NOMO-1 treated with DMSO at 0.1 percent for 48 hours (cell line): ENCODE data around the gene EXT2.

Experiments used
- DNase-seq: peaks from one replicate; lab custom pipeline; 2025; ENCODE audit not compliant: unreplicated experiment; lab: John Stamatoyannopoulos, UW

Gene EXT2

DNA sequence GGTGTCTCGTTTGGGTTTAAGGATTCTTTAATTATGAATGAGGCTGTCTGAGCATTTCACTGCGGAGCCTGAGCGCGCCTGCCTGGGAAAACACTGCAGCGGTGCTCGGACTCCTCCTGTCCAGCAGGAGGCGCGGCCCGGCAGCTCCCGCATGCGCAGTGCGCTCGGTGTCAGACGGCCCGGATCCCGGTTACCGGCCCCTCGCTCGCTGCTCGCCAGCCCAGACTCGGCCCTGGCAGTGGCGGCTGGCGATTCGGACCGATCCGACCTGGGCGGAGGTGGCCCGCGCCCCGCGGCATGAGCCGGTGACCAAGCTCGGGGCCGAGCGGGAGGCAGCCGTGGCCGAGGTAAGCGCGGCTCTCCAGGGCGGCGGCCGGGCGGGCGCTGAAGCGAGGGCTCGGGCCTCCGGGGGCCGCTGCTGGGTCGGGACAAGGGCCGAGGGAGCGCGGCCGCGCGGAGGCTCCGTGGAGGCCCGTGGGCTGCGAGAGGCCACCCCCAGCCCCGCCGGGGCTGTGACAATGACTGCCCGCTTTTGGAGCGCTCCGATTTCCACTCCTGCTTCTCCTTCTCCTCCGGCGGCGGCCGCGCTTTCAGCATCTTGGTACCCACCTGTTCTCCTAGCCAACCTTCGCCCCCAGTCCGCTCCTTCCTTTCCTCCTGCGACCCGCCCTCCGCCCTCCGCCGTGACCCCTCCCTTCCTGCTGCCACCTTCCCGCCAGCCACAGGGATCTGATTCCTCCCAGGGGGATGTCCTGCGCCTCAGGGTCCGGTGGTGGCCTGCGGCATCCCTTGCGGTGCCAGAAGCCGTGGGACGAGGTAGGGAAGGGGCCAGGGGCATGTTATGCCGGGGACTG is at the start of gene EXT2:
Gene EXT2, plus strand, starts transcription at position 173 of the 854 bp plus-strand sequence. CDS start 12,035 bp downstream, outside the sequence.
- peak; percentile 70 for DNase-seq

DNA sequence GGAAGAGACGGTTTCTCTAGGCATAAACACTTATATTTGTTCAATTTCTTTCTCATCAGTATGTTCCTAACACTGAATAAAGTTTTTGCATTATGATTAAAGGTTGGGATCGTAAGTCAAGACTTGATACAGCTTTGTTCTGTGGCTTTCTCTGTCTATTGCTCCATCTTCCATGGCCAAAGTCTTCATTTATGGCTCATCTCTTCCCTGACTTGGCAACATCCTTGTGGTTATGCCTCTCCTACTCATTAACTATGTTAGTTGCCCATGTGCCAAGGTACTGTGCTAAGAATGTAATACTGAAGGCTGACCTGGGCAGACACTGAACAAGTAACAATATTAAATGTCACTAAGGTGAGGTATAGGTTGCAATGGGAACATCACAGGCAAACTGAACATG is 49.3 kb upstream of the EXT2 start:
- no peak for DNase-seq

DNA sequence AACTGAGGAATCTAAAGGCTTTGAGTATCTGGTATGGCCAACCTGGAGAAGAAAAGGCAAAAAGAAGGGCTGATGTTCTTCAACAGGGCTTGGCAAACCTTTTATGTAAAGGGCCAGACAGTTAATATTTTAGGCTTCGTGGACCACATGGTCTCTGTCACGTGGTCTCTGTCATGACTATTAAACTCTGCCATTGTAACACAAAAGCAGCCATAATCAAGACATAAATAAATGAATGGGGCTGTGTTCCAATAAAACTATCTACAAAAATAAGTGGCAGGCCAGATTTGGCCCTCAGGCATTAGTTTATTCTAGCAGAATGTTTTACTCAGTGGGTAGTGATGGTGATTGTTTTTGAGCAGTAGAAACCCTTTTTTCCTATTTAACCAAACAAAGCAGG is 48.2 kb upstream of the EXT2 start:
- no peak for DNase-seq

DNA sequence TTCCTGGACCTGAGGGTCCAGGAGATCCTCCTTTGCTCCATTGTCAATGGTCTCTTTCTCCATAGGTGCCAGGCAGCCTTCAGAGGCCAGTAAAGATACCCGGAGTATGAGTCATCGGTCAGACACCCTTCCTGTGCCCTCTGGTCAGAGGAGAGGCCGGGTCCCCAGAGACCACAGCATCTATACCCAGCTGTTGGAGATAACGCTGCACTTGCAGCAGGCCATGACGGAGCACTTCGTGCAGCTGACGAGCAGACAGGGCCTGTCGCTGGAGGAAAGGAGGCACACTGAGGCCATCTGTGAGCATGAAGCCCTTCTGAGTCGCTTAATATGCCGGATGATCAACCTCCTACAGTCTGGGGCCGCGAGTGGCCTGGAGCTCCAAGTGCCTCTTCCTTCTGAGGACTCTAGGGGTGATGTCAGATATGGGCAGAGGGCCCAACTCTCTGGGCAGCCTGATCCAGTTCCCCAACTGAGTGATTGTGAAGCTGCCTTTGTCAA is 47.5 kb upstream of the EXT2 start, which contains the start of gene ACCSL:
Gene ACCSL, plus strand, starts transcription at position 51 of the 501 bp plus-strand sequence. Its CDS starts 56 bp downstream, at position 107.
- DNase-seq, result no peak

DNA sequence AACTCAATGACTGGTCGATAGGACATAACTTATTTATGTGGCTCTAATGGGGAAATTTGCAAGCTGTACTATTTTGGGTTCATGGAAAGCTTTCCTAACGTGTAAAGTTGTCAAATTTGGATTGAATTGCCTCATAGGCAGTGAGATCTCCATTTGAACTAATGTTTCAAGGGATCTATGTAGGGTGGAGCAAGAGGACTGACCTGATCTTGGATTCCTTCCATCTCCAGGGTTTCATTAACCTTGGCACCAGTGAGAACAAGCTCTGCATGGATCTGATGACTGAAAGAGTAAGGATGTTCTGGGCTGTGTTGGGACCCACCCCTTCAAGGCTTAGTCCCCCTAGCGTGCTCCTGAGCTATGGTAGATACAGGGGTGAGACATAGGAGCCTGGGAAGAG is 45.6 kb upstream of the EXT2 start:
- no peak for DNase-seq

DNA sequence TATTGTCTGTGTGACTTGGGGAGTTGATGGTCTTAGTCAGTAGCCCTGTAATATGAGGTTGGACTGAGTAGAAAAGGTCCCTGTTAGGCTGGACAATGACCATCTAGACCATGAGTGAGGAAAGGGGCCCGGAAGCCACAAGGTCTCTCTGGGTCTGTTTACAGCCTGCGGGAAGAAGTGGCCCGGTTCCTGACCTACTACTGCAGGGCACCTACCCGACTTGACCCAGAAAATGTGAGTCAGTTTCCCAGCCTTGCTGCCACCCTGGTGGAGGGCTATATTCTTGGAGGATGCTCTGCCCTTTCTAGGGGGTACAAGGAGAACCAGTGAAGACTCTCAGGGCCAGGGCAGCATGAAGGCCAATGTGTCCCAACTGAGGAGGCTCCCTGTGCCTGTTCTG is 44.3 kb upstream of the EXT2 start:
- DNase-seq, result no peak

DNA sequence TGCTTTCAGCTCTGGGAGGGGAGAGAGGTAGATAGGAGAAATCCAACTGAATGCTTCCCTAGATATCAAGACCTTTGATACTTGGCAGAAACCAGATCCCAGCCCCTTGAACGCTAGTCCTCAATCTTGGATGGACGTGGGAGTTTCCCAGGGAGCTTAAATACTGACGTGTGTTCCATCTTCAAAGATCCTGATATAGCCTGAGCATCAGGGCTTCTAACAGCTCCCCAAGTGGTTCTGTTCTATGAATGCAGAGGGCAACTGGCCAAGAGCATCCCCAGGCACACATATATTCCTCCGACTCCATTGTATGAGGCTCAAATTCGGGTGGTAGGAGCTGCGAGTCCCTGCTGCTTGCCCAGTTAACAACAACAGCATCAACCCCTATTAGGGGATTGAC is 38.1 kb upstream of the EXT2 start:
- no peak for DNase-seq

DNA sequence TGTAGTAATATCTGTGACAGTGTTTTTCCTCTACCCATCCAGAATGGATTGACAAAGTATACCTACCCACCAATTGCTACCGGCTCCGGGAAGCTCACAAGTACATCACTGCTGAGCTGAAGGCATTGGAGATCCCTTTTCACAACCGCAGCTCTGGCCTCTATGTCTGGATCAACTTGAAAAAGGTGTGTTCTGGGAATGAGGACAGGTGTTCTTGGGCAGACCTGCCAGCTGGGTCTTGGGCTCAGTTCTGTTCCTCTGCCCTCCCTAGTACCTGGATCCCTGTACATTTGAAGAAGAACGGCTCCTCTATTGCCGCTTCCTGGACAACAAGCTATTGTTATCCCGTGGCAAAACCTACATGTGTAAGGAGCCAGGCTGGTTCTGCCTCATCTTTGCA is 37.2 kb upstream of the EXT2 start:
- DNase-seq, result no peak

DNA sequence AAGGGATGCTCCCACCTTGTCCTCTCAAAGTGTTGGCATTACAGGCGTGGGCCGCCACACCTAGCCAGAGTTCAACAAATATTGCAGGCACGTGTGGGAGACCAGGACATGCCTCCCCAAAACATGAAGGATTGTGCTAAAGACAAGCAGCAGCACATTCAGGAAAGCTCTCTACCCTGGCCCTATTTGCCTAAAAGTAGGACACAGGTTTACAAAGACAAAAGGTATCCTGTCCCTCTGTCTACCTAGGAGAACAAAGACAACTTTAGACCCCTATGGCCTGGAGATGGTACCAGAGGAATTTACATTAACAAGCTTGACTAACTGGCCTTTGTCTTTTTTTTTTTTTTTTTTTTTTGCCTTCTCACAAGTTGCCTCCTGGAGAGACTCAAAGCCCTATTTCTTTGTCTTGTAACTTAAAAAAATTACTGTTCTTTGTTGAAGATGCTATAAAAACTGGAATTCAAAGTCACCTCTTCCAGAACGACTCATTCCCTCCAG is 30.3 kb upstream of the EXT2 start:
- no peak for DNase-seq

DNA sequence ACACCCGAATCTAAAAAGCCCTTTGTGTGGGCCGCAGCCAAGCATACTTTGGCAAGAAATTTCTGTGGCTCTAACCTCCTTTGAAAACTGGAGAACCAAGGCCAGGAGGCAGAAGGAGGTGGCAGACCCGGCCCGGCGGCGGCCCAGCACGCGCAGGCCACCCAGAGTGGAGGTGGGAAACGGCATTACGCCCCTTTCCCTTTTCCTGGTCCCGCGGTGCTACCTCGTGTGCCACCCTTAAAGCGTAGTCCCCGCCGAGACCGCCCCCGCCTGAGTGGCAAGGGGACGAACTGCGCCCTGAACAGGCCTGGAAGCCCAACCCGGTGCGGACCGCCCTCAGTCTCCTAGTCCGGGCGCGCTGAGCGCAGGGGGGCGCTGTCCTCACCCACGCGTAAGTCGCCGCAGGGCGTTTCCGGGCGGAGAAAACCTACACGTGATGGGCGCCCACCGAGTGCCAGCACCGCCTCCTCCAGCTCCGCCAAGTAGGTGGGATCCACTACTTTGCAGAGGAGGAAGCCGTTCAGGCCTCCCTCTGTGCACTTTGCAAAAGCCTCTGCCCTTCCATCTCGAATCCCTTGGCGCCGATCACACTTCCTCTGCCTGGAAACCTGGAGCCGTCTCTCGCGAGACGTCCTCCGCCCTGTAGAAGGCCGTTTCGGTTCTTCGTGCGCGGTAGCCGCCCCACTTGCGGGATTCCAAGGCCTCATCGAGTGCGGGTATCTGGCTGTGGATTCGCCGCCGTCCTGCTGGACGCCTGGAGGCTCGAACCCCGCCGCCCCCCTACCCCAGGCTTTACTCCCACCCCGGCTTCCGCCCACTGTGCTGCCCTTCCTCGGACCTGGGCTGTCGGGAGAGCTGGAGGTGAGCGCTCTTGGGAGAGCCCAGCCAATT is 29.4 kb upstream of the EXT2 start, which contains the start of gene ACCS:
Gene ACCS, plus strand, starts transcription at position 430 of the 891 bp plus-strand sequence. CDS start 1,358 bp downstream, outside the sequence.
- DNase-seq, result peak; percentile 95

DNA sequence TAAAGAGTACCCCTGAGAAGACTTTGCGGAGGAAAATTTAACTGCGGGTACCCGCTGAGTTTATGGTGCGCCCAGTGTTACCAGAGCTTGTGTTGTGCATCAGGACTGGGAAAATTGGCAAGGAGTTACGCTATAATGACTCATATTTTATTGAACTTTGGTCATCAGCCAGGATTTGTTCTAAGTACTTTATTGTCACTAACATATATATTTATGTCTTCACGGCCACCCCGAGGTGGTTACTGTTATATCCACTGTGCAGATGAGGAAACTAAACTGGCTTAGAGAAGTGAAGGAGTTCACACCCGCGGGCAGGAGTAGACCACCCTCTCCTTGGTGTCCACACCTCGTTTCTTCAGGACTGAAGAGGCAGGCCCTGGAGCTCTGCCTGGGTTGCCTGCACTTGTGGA is 28.7 kb upstream of the EXT2 start:
- peak; percentile 13 for DNase-seq

DNA sequence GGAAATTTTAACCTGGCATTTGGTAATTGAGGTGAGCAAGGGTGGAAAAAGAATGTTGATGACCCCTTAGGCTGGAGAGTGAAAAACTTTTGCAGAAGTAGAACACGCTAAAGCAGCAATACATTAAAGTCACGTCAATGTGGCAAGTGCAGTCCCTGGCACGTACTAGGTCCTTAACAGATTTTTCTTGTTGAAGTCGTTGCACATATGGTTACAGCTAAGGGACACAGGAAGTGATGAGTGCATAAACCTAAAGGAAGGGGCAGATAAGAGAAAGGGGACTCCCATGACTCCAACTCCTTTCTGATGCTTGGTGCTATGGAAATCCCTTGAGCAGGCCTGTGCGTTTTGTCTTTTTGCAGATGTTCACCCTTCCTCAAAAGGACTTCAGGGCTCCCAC is 28.2 kb upstream of the EXT2 start:
- peak; percentile 64 for DNase-seq

DNA sequence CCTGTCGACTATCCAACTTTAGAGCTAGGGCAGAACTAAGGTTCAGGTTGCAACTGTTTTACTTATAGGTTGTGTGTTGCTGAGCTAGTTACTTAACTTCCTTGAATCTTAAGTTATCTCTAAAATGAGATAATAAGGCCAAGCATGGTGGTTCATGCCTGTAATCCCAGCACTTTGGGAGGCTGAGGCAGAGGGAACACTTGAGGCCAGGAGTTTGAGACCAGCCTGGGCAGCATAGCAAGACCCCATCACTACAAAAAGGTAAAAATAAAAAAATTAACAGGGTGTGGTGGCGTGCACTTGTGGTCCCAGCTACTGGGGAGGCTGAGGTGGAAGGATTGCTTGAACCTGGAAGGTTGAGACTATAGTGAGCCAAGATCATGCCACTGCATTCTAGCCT is 27.3 kb upstream of the EXT2 start:
- no peak for DNase-seq

DNA sequence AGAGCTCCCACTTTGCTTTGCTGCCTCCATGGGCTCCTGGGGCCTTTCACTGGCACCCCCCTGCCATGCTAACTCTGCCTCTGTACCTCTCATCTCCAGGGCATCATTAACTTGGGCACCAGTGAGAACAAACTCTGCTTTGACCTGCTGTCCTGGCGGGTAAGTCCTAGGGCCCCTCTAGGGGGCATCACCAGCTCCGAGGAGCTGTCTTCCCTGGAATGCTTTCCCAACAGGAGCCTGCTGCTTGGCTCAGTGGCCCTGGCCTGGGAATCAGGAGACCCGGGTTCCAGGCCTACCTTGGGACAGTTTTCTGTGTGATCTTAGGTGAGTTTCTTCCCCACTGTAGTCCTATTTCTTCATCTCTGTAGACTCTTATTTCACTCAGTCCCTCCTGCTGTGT is 24.3 kb upstream of the EXT2 start:
- no peak for DNase-seq

DNA sequence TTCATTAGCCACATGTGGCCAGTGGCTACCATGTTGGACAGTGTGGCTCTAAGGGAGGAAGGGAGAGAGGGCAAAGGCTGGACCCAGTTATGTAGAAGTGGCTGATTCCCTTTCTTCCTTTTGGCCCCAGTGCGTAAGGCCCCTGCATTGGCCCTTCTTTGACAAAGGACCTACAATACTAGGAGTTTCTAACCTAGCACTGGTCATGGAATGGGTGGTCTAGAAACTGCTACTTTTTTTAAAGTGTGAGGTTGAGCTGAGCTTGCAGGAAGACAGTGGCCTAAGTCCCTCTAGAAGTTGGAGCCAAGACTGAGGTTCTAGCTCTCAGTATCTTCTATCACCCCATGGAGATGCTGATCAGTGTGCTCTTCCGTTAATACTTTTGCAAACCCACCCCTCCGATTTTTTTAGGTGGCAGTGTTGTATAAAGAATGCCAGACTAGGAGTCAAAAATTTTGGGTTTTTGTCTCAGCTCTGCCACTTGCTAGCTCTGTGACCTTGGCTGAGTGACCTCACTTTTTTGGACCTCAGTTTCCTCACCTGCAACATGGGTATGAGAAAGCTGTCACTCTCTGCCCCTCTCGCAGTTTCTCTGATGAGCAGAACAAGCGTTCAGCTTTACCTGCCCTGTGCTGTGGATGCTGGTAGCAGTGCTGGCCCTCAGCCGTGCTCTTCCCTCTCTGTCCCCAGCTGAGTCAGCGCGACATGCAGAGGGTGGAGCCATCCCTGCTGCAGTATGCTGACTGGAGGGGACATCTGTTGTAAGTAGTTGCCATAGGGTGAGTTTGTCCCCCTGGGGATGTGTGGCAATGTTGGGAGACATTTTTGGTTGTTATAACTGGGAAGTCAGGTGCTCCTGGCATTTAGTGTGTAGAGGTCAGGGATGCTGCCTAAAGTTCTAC is 22.5 kb upstream of the EXT2 start:
- no peak for DNase-seq

DNA sequence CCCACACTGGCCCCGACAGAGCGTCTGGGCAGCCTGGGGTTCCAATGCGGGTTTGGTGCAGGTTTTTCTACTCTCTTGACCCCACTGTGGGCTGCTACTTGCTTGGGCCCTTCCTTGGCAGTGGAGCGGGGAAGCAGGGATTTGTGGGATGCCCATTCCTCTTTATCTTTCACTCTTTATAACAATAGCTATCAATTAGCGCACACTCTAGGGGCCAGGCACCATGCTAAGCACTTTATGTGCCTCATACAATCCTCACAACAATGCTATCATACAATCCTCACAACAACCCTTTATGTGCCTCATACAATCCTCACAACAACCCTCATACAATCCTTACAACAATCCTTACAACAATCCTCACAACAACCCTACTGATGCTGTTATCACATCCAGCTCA is 16.7 kb upstream of the EXT2 start:
- no peak for DNase-seq

DNA sequence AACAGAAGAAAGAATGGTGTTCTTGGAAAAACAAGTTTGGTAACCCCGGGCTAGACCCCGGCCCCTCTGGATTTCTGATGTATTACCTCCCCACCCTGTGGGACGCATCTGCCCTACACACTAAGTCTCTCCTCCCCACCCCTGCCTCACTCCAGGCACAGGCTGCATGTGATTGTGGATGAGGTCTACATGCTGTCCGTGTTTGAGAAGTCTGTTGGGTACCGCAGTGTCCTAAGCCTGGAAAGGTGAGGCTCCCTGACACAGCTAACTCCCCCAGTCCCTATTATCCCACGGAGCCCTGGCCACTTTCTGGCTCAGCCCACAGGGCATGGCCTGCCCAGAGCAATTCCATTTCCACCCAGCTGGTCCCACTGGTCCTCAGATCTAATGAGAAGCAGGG is 16.1 kb upstream of the EXT2 start:
- no peak for DNase-seq

DNA sequence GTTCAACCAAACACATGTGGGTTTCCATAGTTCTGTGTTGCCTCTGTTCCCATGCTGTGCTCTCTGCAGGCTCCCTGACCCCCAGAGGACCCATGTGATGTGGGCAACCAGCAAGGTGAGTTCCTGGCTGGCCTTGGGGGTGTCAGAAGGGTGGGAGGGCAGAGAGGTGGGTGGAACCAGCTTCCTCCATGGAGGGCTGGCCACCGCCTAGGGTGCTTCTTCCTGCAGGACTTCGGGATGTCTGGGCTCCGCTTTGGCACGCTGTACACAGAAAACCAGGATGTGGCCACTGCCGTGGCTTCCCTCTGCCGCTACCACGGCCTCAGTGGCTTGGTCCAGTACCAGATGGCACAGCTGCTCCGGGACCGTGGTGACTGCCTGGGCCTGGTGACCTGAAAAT is 14.5 kb upstream of the EXT2 start:
- DNase-seq, result no peak

DNA sequence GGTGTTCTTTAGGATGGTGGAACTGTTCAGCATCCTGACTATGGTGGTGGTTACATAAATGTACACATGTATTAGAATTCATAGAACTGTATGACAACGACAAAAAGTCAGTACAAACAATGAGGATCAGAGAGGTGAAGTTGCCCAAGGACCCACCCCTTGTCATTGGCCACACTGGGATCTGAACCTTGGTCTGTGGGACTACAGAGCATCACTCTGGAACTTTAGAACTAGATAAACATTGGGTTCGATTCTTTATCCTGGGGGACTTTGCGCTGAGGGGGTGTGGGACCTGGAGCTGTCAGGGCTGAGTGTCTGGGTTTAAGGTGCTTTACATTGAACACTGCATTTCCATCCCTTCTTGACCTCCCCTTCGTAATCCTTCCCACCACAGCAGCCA is 12.8 kb upstream of the EXT2 start:
- no peak for DNase-seq

DNA sequence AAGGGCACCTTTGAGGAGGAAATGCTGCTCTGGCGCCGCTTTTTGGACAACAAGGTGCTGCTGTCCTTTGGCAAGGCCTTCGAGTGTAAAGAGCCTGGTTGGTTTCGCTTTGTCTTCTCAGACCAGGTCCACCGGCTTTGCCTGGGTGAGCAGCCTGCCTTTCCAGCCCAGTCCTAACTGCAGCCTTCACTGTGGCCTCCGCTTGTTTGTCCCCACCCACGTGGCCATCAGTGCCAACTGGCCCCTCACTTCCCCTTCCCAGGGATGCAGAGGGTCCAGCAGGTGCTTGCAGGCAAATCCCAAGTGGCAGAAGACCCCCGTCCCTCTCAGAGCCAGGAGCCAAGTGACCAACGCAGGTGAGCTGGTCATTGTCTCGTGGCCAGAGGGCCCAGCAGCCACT is 12.0 kb upstream of the EXT2 start:
- no peak for DNase-seq
